PC-3 (cell line): ENCODE measurements around the gene SHC4. TPM values are rescaled to one million over a fixed set of nuclear protein-coding genes. Genes with fewer than 3 reads are reported as not detected.

Experiments used
- ATAC-seq: fragments of 200-7000 bp; cut with Tn5 transposase; 2 replicates; pipeline ENCODE4 v1.9.1; 2020; ENCODE audit warnings: mild to moderate bottlenecking, moderate library complexity
- BruUV-seq: library from RNA; stranded (reverse); fragments of 400-500 nt; replicated peaks from 2 replicates; lab custom pipeline; 2021; lab: Mats Ljungman, UMichigan
- CTCF ChIA-PET: fragments of 300-600 bp; sonication (Branson Sonifier 250); formaldehyde crosslinking; loops from one replicate; lab custom pipeline; 2022; ENCODE audit warnings: antibody characterized with exemption; lab: Charles Lee
- POLR2A ChIA-PET: fragments of 300-600 bp; sonication (Branson Sonifier 250); formaldehyde crosslinking; loops from one replicate; lab custom pipeline; 2022; ENCODE audit warnings: antibody characterized with exemption; ENCODE audit not compliant: unreplicated experiment; lab: Charles Lee
- DNase-seq: peaks from one replicate; pipeline ENCODE4 v3.0.0-alpha.2; 2015
- H2AFZ ChIP-seq: fragments of 300-600 bp; sonication (generic); 2 replicates; pipeline ENCODE4 v1.6.0; 2016; ENCODE audit warnings: antibody characterized with exemption, low read length
- H3F3A ChIP-seq: fragments of 300-600 bp; sonication (generic); one replicate; pipeline ENCODE4 v1.6.0; 2017; ENCODE audit warnings: antibody characterized with exemption, low read length, control low read depth, mild to moderate bottlenecking; ENCODE audit not compliant: unreplicated experiment
- H3K27ac ChIP-seq: fragments of 300-600 bp; sonication (generic); 2 replicates; pipeline ENCODE4 v1.5.1; 2016; ENCODE audit warnings: mild to moderate bottlenecking, low read length
- H3K27me3 ChIP-seq: fragments of 300-600 bp; sonication (generic); 2 replicates; pipeline ENCODE4 v1.6.1; 2016; ENCODE audit warnings: low read length, mixed read lengths
- H3K36me3 ChIP-seq: fragments of 300-600 bp; sonication (generic); 2 replicates; pipeline ENCODE4 v1.6.1; 2016; ENCODE audit warnings: low read depth, mixed run types, low read length, mixed read lengths
- H3K4me1 ChIP-seq: fragments of 300-600 bp; sonication (generic); 2 replicates; pipeline ENCODE4 v1.5.1; 2016; ENCODE audit warnings: low read length; ENCODE audit not compliant: insufficient read depth
- H3K4me2 ChIP-seq: fragments of 300-600 bp; sonication (generic); 2 replicates; pipeline ENCODE4 v1.6.0; 2016; ENCODE audit warnings: low read length
- H3K4me3 ChIP-seq: fragments of 300-600 bp; sonication (generic); 2 replicates; pipeline ENCODE4 v1.5.1; 2016; ENCODE audit warnings: mild to moderate bottlenecking, low read length, mixed read lengths
- H3K79me2 ChIP-seq: fragments of 300-600 bp; sonication (generic); 2 replicates; pipeline ENCODE4 v1.6.1; 2017; ENCODE audit warnings: low read length, mixed read lengths
- H3K9ac ChIP-seq: fragments of 300-600 bp; sonication (generic); 2 replicates; pipeline ENCODE4 v1.6.0; 2016; ENCODE audit warnings: mild to moderate bottlenecking, low read length
- H3K9me2 ChIP-seq: fragments of 300-600 bp; sonication (generic); replicated peaks from 2 replicates; pipeline ENCODE4 v1.6.1; 2016; ENCODE audit warnings: mixed run types, low read length, mixed read lengths
- H3K9me3 ChIP-seq: fragments of 300-600 bp; sonication (generic); 2 replicates; pipeline ENCODE4 v1.6.1; 2016; ENCODE audit warnings: low read length, mixed read lengths
- H4K20me1 ChIP-seq: fragments of 300-600 bp; sonication (generic); 2 replicates; pipeline ENCODE4 v1.6.1; 2016; ENCODE audit warnings: low read length, mixed read lengths
- CTCF ChIP-seq: fragments of 300-600 bp; sonication (generic); conservative IDR thresholded peaks from 2 replicates; pipeline ENCODE4 v1.5.1; 2017; ENCODE audit warnings: antibody characterized with exemption, low read depth, mild to moderate bottlenecking, low read length
- EZH2 ChIP-seq: fragments of 300-600 bp; sonication (generic); IDR thresholded peaks from one replicate; pipeline ENCODE4 v1.6.1; 2017; ENCODE audit warnings: antibody characterized with exemption, mild to moderate bottlenecking, low read length; ENCODE audit not compliant: unreplicated experiment
- EZH2phosphoT487 ChIP-seq: fragments of 300-600 bp; sonication (generic); IDR thresholded peaks from 2 replicates; pipeline ENCODE4 v1.6.1; 2018; ENCODE audit warnings: mild to moderate bottlenecking, antibody characterized with exemption, low read length, borderline replicate concordance
- intact Hi-C: fragments of 100-400 bp; cut with micrococcal nuclease; formaldehyde crosslinking; loops from 2 replicates; pipeline ENCODE4 v1.9.0; 2023
- total RNA-seq: library from RNA; depleted of rRNA; stranded (reverse); fragments of >200 nt; gene quantifications from 2 replicates; pipeline ENCODE4 v1.2.3, GENCODE V29; 2014

SHC4 gene
- total RNA-seq, 1 experiment from 2014 or later, result 2.4 TPM

GRCh38 chr15:48876057-48876456, 87.7 kb downstream of the SHC4 start:
- no TSS peak for BruUV-seq
- H2AFZ ChIP-seq, result no peak overlapping the region
- H3K4me3 ChIP-seq, result no peak overlapping the region
- intact Hi-C loops, result no loop called here
- no peak for DNase-seq
- H3K4me2 ChIP-seq, result no peak overlapping the region
- CTCF ChIA-PET, result no interaction called here
- H3K9me2 ChIP-seq, result no peaks in the 10 kb centered on the region
- peaks cover 21% of the 10 kb centered on the region for H4K20me1 ChIP-seq
- no peak overlapping the region for H3K27ac ChIP-seq
- TF ChIP-seq CTCF (no peak), EZH2 (no peak), EZH2phosphoT487 (no peak)
- peaks cover 28% of the 10 kb centered on the region for H3K79me2 ChIP-seq
- no peaks in the 10 kb centered on the region for H3F3A ChIP-seq
- no peaks in the 10 kb centered on the region for H3K27me3 ChIP-seq
- no peak overlapping the region for H3K9ac ChIP-seq
- H3K36me3 ChIP-seq, result no peaks in the 10 kb centered on the region
- peaks cover 24% of the 10 kb centered on the region for H3K4me1 ChIP-seq
- ATAC-seq, result no peak
- POLR2A ChIA-PET, result no interaction called here
- H3K9me3 ChIP-seq, result no peaks in the 10 kb centered on the region

GRCh38 chr15:48875241-48875960, 88.3 kb downstream of the SHC4 start:
- CTCF ChIA-PET, result no interaction called here
- POLR2A ChIA-PET, result no interaction called here
- no TSS peak for BruUV-seq
- no peak for DNase-seq
- Histone ChIP-seq H4K20me1 (peaks cover 19% of the 10 kb centered on the region), H3K27me3 (no peaks in the 10 kb centered on the region), H3K9me2 (no peaks in the 10 kb centered on the region), H3K9me3 (no peaks in the 10 kb centered on the region), H3K4me3 (no peak overlapping the region), H3K4me1 (peaks cover 22% of the 10 kb centered on the region), H3K79me2 (peaks cover 24% of the 10 kb centered on the region), H3K4me2 (no peak overlapping the region), H3K9ac (no peak overlapping the region), H3K36me3 (no peaks in the 10 kb centered on the region), H3K27ac (no peak overlapping the region), H3F3A (no peaks in the 10 kb centered on the region), H2AFZ (no peak overlapping the region)
- no peak for TF ChIP-seq EZH2phosphoT487
- no peak for TF ChIP-seq EZH2
- TF ChIP-seq CTCF, result no peak
- ATAC-seq, result no peak
- intact Hi-C loops, result no loop called here

- CTCF ChIA-PET, result interaction anchor here (0.6 kb wide), 1 partner anchor 103 kb away, joined by 3 read pairs; no protein-coding TSS in a partner anchor
- H3K9me2 ChIP-seq, result no peaks in the 10 kb centered on the region
Observed at GRCh38 chr15:48872632-48873031, 91.1 kb downstream of the SHC4 start.

More at GRCh38 chr15:48872632-48873031, 91.1 kb downstream of the SHC4 start:
- POLR2A ChIA-PET, result no interaction called here
- H2AFZ ChIP-seq, result no peak overlapping the region
- no peaks in the 10 kb centered on the region for H4K20me1 ChIP-seq
- no peaks in the 10 kb centered on the region for H3K36me3 ChIP-seq
- H3F3A ChIP-seq, result no peaks in the 10 kb centered on the region
- H3K27me3 ChIP-seq, result no peaks in the 10 kb centered on the region
- DNase-seq, result no peak
- no peak overlapping the region for H3K27ac ChIP-seq
- no peaks in the 10 kb centered on the region for H3K79me2 ChIP-seq
- intact Hi-C loops, result no loop called here
- no TSS peak for BruUV-seq
- no peak for ATAC-seq
- no peaks in the 10 kb centered on the region for H3K9me3 ChIP-seq
- H3K9ac ChIP-seq, result no peak overlapping the region
- H3K4me1 ChIP-seq, result peaks cover 26% of the 10 kb centered on the region
- no peak overlapping the region for H3K4me2 ChIP-seq
- H3K4me3 ChIP-seq, result no peak overlapping the region
- TF ChIP-seq CTCF, result no peak
- TF ChIP-seq EZH2, result no peak
- TF ChIP-seq EZH2phosphoT487, result no peak
